GM19023 (cell line): Measurements from ENCODE around the gene NUDT9.
"Not testable (repeated sequence)": the region's sequence is repeated elsewhere in the genome, so short reads cannot be mapped to it uniquely, and the experiment has no call there.

Source experiments
- ATAC-seq: cut with Tn5 transposase; IDR thresholded peaks from one replicate; pipeline ENCODE4 v1.9.1; 2021; ENCODE audit warnings: mild to moderate bottlenecking, moderate library complexity; ENCODE audit not compliant: unreplicated experiment

NUDT9 gene, protein sequence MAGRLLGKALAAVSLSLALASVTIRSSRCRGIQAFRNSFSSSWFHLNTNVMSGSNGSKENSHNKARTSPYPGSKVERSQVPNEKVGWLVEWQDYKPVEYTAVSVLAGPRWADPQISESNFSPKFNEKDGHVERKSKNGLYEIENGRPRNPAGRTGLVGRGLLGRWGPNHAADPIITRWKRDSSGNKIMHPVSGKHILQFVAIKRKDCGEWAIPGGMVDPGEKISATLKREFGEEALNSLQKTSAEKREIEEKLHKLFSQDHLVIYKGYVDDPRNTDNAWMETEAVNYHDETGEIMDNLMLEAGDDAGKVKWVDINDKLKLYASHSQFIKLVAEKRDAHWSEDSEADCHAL

DNA sequence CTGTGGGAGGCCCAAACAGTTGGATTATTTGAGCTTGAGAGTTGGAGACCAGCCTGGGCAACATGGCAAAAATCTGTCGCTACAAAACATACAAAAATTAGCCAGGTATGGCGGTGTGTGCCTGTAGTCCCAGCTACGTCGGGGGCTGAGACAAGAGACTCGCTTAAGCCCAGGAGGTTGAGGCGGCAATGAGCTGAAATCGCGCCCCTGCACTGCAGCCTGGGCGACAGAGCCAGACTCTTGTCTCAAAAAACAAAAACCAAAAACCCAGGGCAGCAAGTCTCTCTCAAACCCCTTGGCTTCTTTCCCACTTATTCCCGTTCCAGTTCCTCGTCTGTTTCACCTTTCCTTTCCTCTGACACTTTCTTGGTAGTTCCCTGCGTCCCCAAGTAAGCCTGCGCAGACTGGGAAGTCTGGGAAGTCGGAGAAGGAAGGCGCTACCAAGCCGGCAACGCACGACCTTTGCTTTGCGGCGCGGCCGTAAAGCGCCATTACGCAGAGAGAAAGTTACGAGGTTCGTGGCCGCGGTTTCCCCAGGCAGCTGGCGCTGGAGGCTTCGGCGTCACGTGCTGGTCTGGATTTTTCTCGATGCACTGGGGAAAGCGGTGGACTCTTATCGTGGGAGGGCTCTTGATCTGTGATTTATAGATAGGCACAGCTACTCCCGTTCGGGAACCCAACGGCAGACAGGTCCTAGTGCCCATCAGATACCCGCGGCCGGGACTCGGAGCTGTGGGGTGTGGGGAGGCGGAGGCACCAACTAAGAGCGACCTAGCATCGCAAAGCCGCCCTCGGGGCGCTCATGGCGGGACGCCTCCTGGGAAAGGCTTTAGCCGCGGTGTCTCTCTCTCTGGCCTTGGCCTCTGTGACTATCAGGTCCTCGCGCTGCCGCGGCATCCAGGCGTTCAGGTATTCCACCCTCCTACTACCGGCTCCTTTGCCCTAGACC, at the start of gene NUDT9:
Gene NUDT9 (plus strand): TSS at position 470 of the 949 bp plus-strand sequence. CDS start 333 bp downstream, at position 803.
- peak; percentile 90 for ATAC-seq

DNA sequence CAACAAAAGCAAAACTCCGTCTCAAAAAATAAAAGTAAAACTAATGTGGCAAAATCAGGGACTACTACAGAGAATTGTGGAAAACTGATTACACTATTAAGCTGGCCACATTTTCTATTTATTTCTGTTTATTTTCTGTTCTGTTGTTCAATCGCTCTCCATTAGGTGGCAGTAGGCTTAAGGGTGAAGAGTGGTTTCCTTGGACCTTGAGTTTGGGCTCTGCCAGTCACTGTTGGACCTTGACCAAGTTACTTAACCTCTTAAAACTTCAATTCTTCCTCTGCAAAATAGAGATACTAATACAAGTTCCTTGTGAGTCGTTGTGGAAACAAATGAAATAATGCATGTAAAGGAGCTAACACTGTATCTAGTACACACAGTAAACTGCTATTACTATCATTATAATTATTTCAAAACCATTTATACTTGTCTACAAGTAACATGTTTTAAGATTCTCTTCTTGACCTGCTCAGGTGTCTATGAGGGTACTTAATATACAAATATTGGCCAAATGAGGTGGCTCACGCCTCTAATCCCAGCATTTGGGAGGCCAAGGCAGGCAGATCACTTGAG, 46.6 kb upstream of the NUDT9 start:
- ATAC-seq = no peak

DNA sequence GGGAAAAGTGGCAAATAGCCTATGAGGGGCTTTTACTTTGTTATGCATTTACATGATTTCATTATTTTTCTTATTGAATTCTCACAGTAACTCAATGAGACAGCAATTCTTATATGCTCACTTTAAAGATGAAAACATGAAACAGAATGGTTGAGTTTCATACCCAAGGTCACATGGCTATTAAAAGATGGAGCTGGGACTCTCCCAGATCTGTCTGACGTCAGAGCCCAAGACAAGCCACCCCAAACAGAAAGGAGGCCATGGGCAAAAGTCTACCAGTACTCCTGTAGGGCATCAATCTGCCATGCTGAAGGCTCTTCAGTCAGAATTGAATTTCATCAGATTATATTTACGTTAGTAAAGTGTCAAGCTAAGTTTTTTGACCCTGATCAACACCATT, 44.6 kb upstream of the NUDT9 start:
- no peak for ATAC-seq

DNA sequence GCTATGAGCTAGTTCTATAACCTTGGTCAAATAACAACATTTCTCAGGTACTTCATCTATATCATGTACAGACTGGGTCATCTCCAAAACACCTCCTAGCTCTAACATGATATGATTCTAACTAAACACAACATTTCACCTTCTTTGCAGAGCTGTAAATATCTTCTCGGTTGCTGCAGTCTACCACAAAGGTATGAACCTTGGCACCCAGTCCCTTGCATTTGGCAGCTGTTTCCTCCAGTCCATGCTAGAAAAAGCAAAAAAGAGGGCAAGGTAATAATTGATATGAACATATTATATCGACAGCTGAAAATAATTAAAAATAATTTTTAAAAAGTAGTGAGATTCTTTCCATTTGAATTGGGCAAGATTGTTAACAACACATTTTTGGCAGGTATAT, 40.3 kb upstream of the NUDT9 start:
- ATAC-seq = no peak

DNA sequence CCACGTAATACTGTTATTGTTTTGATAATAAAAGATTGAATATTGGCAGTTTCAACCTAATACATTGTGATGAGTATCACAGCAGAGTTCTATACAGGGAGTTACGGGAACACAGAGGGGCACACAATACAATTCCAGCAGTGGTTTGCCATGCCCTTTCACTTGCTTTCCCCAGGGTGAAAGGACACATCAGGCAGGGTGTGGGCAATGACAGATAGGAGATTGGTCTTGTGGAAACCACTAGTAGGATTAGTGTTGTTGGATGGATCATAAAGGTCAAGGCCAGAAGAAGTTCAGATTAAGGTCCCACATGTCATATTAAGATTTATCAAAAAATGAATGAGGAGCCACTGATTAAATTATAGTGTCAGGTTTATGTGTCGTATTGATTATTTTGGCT, 39.4 kb upstream of the NUDT9 start:
- ATAC-seq = no peak

DNA sequence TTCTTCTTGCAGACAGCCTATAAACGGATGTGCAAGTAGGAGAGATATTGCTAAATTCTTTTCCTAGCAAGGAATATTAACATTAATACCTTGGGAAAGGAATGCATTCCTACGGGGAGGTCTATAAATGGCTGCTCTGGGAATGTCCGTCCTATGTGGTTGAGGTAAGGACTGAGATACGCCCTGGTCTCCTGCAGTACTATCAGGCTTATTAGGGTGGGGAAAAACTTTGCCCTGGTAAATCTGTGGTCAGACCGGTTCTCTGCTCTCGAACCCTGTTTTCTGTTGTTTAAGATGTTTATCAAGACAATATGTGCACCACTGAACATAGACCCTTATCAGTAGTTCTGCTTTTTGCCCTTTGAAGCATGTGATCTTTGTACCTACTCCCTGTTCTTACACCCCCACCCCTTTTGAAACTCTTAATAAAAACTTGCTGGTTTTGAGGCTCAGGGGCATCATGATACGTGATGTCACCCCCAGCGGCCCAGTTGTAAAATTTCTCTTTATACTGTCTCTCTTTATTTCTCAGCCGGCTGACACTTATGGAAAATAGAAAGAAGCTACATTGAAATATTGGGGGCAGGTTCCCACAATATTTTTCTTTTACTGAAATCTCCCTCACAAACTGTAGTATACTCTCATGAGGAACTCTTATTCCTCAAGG, 37.8 kb upstream of the NUDT9 start:
- ATAC-seq = not testable (repeated sequence)

DNA sequence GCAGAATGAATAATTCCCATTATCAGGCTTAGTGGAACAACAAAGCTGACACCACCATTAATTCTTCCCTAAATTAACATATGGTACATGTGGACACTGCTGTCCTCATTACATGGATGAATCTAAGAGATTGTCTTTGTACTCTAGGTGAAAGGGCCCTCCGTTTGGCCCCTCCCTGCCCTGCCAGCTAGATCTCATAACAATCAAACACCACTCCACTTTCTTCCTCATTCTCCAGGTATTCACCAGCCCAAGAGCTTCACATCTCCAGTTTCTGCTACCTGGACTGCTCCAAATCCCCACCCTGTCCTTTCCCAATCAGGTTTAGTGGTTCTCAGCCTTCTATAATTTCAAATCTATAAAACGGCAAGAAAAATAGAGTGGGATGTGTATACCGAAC, 35.1 kb upstream of the NUDT9 start:
- no peak for ATAC-seq

DNA sequence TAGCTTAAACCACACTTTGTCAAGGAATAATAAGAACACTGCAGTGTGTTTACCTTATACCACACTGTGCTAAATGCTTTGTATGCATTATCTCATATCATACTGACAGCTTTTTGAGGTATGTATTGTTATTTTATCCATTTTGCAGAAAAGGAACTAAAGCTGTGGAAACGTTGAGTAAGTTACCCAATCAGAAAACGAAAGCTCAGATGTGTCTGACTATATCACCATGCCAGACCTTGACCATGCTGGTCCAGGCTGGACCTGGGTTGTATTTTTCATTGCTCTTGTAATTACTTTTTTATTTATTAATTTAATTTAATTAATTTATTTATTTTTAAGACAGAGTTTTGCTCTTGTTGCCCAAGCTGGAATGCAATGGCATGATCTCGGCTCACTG, 33.5 kb upstream of the NUDT9 start:
- ATAC-seq = no peak

DNA sequence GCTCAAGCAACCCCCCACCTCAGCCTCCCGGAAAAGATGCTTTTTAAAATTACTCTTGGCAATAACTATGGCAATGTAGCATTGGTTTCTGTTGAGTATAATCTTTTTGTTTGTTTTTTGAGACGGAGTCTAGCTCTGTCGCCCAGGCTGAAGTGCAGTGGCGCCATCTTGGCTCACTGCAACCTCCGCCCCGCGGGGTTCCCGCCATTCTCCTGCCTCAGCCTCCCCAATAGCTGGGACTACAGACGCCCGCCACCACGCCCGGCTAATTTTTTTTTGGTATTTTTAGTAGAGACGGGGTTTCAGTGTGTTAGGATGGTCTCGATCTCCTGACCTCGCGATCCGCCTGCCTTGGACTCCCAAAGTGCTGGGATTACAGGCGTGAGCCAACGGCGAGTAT, 32.3 kb upstream of the NUDT9 start:
- not testable (repeated sequence) for ATAC-seq

DNA sequence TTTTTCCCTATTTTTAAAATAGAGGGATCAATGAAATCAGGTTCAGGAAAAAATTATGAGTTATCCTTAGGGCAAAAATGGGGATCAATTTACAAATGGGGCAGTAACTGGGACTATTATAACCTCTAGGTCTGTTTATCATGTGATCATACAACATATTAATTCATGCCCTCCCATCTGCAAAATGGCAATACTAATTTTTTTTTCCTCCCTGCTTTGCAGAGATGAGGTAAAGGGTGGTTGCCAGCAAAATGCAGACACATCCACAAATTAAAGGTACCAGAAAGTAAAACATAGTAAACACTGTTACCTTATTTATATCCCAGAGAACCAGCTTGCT, 31.9 kb upstream of the NUDT9 start:
- no peak for ATAC-seq

DNA sequence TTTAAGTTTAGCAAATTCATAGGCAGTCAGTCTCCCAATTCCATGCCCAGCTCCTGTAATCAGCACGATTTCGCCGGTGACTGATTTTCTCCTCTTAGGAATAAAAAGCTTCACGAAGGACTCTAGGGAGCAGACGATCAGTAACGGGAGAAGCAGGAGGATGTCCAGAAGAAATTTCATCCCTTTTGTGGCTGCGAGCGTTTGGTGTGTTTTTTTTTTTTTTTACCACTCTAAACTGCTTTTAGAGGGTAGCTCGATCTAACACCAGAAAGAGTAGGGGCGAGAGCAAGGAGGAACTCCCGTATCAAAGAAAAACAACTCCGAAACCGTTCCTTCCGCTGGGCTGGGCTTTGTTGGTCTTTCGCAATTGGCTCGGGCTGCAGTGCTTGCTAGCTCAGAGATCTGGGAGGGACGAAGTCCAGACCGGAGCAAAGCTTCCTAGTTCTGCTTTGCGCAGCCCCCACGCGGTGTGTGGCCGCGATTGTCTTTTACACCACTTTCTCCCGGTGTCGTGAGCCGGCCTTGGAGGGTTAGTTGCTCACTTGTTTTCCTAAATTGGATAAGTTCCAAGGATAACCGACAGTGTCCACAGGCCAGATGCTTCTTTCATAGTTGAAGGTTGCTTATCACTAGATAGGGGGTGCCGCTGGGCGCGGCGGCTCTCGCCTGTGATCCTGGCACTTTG, 31.3 kb upstream of the NUDT9 start, which contains the start of gene HSD17B11:
Gene HSD17B11 (minus strand): TSS at position 298 of the 685 bp plus-strand sequence. CDS start 118 bp downstream, at position 180.
- ATAC-seq = peak; percentile 99

DNA sequence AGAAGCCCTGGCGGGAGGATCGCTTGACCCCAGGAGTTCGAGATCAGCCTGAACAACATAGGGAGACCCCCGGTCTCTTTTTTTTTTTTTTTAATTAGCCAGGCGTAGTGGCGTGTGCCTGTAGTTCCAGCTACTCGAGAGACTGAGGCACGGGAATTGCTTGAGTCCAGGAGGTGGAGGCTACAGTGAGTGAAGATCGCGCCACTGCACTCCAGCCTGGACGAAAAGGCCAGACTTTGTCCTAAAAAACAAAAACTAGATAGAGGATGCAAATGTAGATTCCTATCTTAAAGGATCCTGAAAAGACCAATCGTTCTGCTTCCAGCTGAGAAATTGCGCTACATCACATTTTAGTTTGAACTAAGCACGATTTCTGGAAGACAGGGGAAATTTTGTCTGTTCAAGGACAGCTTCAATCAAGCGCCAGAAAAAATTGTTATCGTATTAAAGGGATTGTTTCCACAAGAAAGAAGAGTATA, 30.8 kb upstream of the NUDT9 start:
- ATAC-seq = peak; percentile 7

DNA sequence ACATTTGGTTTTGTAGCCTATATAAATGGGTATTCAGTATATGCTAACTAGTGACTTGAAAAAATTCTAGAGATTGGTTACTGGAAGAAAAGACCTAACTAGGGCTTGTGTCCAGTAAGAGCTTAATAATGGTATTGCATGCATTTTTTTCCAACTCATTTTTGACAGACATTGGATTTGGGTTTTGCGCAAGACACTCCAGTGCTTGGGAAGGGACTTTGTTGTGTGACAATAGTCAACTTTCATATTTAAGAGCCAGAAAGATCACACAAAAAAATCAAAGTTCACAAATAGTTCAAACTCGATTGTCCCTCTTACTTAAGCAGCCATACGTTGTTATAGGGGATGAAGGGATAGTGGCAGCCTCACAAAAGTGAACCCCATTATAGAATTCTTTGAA, 30.2 kb upstream of the NUDT9 start:
- ATAC-seq = no peak

DNA sequence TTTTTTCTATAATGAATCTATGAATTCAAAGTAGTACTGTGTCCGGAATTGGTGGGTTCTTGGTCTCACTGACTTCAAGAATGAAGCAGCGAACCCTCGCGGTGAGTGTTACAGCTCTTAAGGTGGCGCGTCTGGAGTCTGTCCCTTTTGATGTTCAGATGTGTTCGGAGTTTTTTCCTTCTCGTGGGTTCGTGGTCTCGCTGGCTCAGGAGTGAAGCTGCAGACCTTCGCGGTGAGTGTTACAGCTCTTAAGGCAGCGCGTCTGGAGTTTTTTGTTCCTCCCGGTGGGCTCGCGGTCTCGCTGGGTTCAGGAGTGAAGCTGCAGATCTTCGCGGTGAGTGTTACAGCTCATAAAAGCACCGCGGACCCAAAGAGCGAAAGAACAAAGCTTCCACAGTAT, 27.3 kb upstream of the NUDT9 start:
- not testable (repeated sequence) for ATAC-seq

DNA sequence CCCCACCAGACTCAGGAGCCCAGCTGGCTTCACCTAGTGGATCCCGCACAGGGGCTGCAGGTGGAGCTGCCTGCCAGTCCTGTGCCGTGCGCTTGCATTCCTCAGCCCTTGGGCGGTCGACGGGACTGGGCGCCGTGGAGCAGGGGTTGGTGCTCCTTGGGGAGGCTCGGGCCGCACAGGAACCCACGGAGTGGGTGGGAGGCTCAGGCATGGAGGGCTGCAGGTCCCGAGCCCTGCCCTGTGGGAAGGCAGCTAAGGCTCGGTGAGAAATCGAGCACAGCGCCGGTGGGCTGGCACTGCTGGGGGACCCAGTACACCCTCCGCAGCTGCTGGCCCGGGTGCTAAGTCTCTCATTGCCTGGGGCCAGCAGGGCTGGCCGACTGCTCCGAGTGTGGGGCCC, 26.5 kb upstream of the NUDT9 start:
- ATAC-seq = not testable (repeated sequence)

DNA sequence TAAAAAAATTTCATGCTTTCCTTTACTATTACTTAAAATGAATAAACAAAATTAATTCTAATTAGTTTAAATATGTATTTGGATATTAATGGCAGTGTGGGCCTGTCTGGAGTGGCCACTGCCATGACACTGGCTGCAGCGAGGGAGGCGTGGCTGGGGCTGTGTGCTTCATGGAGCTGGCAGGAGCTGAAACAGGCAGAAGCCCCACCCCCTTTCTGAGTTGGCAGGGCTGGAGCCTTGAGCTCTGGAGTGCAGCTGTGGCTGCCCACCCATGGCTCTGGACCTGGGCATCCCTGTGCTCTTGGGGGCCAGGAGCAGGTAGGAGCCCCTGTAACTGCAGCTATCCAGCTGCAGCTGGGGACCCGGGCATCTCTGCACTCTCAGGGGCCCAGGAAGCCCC, 23.2 kb upstream of the NUDT9 start:
- ATAC-seq = no peak

DNA sequence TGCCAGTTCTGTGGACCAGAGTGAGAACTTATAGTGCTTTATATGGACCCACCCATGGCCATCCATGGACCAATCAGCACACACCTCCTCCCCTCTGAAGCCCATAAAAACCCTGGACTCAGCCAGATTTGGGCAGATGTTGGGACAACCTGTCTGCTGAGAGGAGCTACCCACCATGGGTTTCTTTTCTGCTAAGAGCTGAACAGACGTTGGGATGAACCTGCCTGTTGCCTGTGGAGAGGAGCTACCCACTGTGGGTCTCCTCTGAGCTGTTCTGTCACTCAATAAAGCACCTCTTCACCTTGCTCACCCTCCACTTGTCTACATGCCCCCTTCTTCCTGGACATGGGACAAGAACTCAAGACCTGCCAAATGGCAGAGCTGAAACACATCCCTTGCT, 22.4 kb upstream of the NUDT9 start:
- ATAC-seq = no peak

DNA sequence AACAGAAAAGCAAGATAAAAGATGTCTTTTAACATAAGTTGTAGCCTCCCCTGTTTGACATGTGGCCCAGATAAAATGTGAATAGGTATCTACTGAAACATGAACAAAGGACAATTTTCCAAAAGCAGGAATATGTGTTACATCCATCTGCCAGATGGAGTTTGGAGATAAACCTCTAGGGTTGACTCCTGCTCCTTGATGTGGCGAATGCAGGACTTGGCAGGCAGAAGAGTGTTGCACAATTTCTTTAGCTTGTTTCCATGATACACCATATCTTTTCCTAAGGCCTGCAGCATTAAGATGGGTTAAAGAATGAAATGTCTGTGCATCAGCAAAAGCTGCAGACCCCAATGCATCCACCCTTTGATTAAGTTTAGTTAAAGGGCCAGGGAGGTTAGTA, 18.6 kb upstream of the NUDT9 start:
- not testable (repeated sequence) for ATAC-seq

DNA sequence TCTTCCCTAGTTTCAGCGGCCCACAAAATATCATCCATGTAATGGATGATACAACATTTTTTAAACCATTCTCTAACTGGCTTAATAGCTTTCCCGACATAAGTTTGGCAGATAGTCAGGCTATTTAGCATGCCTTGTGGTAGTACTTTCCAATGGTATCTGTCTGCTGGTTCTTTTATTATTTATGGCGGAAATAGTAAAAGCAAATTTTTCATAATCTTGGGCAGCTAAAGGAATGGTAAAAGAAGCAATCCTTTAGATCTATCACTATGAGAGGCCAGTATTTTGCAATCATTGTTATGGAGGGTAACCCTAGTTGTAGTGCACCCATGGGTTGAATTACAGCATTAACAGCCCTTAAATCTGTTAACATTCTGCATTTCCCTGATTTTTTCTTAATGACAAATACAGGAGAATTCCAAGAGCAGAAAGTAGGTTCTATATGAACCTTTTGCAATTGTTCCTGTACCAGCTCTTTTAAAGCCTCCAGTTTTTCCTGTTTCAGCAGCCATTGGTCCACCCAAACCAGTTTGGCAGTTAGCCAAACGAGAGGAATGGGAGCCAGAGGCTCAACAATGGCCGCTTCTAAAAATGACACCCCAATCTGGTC, 17.1 kb upstream of the NUDT9 start:
- ATAC-seq = no peak

DNA sequence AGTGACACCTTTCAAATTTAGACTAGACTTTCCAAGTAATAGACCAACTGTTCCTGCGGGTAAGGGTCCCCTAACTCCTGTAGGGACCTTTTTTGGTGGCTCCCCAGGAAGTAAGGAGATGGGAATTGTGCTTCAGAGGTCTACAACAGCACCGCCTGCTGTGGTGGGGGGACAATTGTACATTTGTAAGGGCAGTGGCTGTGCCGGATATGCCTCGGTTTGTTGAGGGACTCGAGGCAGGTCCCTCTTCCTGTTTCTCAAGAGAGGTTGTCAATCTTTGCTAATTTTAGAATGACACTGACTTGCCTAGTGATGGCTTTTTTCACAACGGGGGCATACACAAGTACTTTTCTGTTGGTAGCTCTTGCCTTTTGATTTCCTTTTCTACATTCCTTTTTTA, 15.9 kb upstream of the NUDT9 start:
- ATAC-seq = no peak
